Nephron (organoid): ENCODE results near the gene SLC18A2.
"Not testable (repeated sequence)": the region's sequence is repeated elsewhere in the genome, so short reads cannot be mapped to it uniquely, and the experiment has no call there.

Source experiments
- H3K27ac Mint-ChIP-seq, 3 experiments: 2 replicates each; pipeline ENCODE4 v1.8.0; 2020; ENCODE audit warnings: mixed read lengths in 3 of 3, mild to moderate bottlenecking in 2 of 3, moderate library complexity in 1 of 3
- H3K27me3 Mint-ChIP-seq: 2 replicates; pipeline ENCODE4 v1.8.0; 2021; ENCODE audit warnings: low read depth, mild to moderate bottlenecking, moderate library complexity, mixed read lengths
- H3K36me3 Mint-ChIP-seq: 2 replicates; pipeline ENCODE4 v1.8.0; 2020; ENCODE audit warnings: low read depth, mixed read lengths
- H3K4me1 Mint-ChIP-seq: 2 replicates; pipeline ENCODE4 v1.8.0; 2020; ENCODE audit warnings: mixed read lengths
- H3K4me3 Mint-ChIP-seq, 3 experiments: 2 replicates each; pipeline ENCODE4 v1.8.0; 2020; ENCODE audit warnings: mild to moderate bottlenecking in 3 of 3, mixed read lengths in 3 of 3, moderate library complexity in 2 of 3
- H3K9me3 Mint-ChIP-seq: 2 replicates; pipeline ENCODE4 v1.8.0; 2020; ENCODE audit warnings: mixed read lengths
- CTCF ChIP-seq, 3 experiments: fragments of 200-600 bp; sonication (generic); IDR thresholded peaks; one replicate each; pipeline ENCODE4 v1.5.0; 2021; ENCODE audit warnings: antibody characterized with exemption in 3 of 3; ENCODE audit not compliant: unreplicated experiment in 3 of 3

SLC18A2 gene

GRCh38 chr10:117277675-117278074 lies 36.8 kb downstream of the SLC18A2 start:
- Mint-ChIP-seq H3K27ac (no peak overlapping the region), H3K4me1 (no peaks in the 10 kb centered on the region), H3K4me3 (no peak overlapping the region), H3K36me3 (peaks cover 8% of the 10 kb centered on the region), H3K9me3 (no peaks in the 10 kb centered on the region), H3K27me3 (no peaks in the 10 kb centered on the region)
- no peak for TF ChIP-seq CTCF (IDR thresholded peaks at IDR 0.05; ENCODE audit: unreplicated experiment in 3 of 3)

GRCh38 chr10:117284716-117285494 lies 44.0 kb downstream of the SLC18A2 start:
- Mint-ChIP-seq H3K9me3 (no peaks in the 10 kb centered on the region), H3K4me1 (no peaks in the 10 kb centered on the region), H3K27me3 (no peaks in the 10 kb centered on the region), H3K36me3 (peaks cover 35% of the 10 kb centered on the region), H3K4me3 (no peak overlapping the region), H3K27ac (no peak overlapping the region)
- TF ChIP-seq CTCF (IDR thresholded peaks at IDR 0.05; ENCODE audit: unreplicated experiment in 3 of 3): no peak

GRCh38 chr10:117290872-117291271 lies 50.0 kb downstream of the SLC18A2 start:
- H3K4me3 Mint-ChIP-seq, H3K27ac Mint-ChIP-seq, H3K27me3 Mint-ChIP-seq, H3K4me1 Mint-ChIP-seq, H3K9me3 Mint-ChIP-seq: not testable (repeated sequence)
- H3K36me3 Mint-ChIP-seq: peaks cover 14% of the 10 kb centered on the region

GRCh38 chr10:117294039-117294645 lies 53.2 kb downstream of the SLC18A2 start:
- Mint-ChIP-seq H3K9me3 (no peaks in the 10 kb centered on the region), H3K4me3 (no peak overlapping the region), H3K27me3 (no peaks in the 10 kb centered on the region), H3K27ac (no peak overlapping the region), H3K4me1 (no peaks in the 10 kb centered on the region), H3K36me3 (peaks cover 15% of the 10 kb centered on the region)
- TF ChIP-seq CTCF (IDR thresholded peaks at IDR 0.05; ENCODE audit: unreplicated experiment in 3 of 3): no peak

GRCh38 chr10:117294735-117295134 lies 53.8 kb downstream of the SLC18A2 start:
- no peak for TF ChIP-seq CTCF (IDR thresholded peaks at IDR 0.05; ENCODE audit: unreplicated experiment in 3 of 3)
- Mint-ChIP-seq H3K27me3 (no peaks in the 10 kb centered on the region), H3K4me1 (no peaks in the 10 kb centered on the region), H3K4me3 (no peak overlapping the region), H3K27ac (no peak overlapping the region), H3K9me3 (peaks cover 1% of the 10 kb centered on the region), H3K36me3 (peaks cover 15% of the 10 kb centered on the region)

GRCh38 chr10:117298219-117298618 lies 57.3 kb downstream of the SLC18A2 start:
- Mint-ChIP-seq H3K4me3 (no peak overlapping the region), H3K9me3 (peaks cover 17% of the 10 kb centered on the region), H3K4me1 (no peaks in the 10 kb centered on the region), H3K27me3 (no peaks in the 10 kb centered on the region), H3K36me3 (peaks cover 33% of the 10 kb centered on the region), H3K27ac (no peak overlapping the region)
- TF ChIP-seq CTCF (IDR thresholded peaks at IDR 0.05; ENCODE audit: unreplicated experiment in 3 of 3): no peak
